Activated CD4-positive, alpha-beta T cell treated with anti-CD3 and anti-CD28 coated beads for 4 hours (primary cell): Measurements from ENCODE around the gene PRSS35.
A peak's percentile ranks its signal among the peaks of the same experiment; 100 is the strongest.
"Not testable (repeated sequence)": the region's sequence is repeated elsewhere in the genome, so short reads cannot be mapped to it uniquely, and the experiment has no call there.

Experiments
- DNase-seq, 2 donors: peaks; one replicate each; pipeline ENCODE4 v3.0.0-alpha.2; 2020

The PRSS35 gene

DNA sequence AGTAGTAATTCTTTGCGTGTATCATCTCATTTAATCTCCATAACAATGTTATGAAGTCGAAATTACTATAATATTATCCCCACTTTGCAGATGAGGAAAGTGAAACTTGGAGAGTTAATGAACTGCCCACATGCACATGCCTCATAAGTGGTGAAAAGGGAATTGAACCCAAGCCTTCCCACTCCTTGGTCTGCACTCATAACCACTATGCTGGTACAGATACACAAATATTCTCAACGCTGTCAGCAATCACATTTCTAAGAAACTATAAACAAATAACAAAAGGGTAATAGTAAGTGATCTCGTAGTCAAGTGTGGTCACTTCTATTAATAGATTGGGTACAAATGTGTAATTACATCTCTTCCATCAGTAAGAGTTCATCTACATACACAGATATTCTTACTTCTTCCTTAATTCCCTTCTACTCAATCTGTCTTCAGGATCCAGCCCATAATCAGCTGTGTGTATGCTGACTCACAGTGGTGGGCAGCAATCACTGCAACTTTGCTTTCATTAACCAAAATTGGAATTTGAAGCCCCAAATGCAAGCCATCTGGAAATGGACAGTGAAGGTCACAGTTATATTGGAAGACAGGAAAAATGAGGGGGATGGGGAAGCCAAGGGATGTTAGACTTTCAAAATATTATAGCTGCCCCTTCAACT, 6.6 kb downstream of the PRSS35 start:
- DNase-seq = no peak

GRCh38 chr6:83536034-83536646, 23.8 kb downstream of the PRSS35 start:
- DNase-seq = peak; percentile 16 to 17

DNA sequence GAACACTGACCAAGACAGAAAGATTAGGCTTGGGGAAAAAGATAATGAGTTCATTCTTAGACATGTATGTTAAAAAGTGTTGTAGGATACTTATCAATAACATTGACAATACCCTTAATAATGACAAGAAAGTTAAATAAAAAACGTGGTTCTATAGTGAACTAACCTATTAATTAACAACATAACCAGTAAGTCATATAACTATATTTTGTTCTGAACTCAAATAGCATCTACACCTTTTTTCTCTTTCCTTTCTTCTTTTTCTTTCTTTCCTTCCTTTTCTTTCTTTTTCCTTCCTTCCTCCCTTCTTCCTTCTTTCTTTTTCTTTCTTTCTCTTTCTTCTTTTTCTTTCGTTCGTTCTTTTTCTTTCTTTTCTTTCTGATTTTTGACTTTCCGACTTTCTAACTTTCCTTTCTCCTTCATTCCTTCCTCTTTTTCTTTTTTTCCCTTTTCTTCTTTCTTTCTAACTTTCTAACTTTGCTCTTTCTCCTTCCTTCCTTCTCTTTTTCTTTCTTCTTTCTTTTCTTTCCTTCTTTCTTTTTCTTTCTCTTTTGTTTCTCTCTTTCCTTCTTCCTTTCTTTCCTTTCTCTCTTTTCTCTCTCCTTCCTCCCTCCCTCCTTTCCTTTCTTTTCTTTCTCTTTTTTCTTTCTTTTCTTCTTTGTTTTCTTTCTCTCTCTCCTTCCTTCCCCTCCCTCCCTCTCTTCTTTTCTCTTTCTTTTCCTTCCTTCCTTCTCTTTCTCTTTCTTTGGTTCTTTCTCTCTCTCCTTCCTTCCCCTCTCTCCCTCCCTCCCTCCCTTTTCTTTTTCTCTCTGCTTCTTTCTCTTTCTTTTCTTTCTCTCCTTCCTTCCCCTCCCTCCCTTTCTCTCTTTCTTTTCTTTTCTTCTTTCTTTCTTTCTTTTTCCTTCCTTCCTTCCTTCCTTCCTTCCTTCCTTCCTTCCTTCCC, 24.6 kb downstream of the PRSS35 start:
- DNase-seq = no peak

GRCh38 chr6:83539678-83540077, 27.3 kb downstream of the PRSS35 start:
- no peak for DNase-seq

DNA sequence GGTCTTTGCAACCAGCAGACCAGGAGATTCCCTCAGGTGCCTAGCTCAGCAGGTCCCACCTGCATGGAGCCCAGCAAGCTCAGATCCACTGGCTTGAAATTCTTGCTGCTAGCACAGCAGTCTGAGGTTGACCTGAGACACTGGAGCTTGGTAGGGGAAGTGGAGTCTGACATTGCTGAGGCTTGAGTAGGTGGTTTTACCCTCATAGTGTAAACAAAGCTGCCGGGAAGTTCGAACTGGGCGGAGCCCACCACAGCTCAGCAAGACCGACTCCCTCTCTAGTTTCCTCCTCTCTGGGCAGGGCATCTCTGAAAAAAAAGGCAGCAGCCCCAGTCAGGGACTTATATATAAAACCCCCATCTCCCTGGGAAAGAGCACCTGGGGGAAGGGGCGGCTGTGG, 34.3 kb downstream of the PRSS35 start:
- no peak for DNase-seq

DNA sequence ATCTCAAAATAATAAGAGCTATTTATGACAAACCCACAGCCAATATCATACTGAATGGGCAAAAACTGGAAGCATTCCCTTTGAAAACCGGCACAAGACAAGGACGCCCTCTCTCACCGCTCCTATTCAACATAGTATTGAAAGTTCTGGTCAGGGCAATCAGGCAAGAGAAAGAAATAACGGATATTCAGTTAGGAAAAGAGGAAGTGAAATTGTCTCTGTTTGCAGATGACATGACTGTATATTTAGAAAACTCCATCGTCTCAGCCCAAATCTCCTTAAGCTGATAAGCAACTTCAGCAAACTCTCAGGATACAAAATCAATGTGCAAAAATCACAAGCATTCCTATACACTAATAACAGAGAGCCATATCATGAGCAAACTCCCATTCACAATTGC, 38.1 kb downstream of the PRSS35 start:
- not testable (repeated sequence) for DNase-seq

GRCh38 chr6:83551748-83552147, 39.4 kb downstream of the PRSS35 start:
- not testable (repeated sequence) for DNase-seq

GRCh38 chr6:83556871-83557270, 44.5 kb downstream of the PRSS35 start:
- DNase-seq = no peak

DNA sequence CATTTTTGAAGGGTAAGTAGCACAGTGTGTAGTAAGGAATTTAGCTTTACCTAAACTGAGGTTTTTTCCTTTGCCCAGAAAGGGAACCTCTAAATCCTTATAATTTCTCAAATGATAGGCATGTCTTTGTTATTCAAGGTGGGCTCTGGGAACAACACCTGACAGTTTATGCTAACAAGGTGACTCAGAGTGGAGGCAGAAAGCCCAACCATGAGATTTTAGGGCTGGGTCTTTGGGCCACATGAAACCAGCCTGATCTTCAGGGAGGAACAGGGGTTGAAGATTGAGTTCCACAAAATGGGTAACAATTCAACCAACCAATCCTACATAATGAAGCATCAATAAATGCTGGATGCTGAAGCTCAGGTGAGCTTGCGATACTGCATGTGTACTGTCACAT, 46.6 kb downstream of the PRSS35 start:
- DNase-seq = no peak

DNA sequence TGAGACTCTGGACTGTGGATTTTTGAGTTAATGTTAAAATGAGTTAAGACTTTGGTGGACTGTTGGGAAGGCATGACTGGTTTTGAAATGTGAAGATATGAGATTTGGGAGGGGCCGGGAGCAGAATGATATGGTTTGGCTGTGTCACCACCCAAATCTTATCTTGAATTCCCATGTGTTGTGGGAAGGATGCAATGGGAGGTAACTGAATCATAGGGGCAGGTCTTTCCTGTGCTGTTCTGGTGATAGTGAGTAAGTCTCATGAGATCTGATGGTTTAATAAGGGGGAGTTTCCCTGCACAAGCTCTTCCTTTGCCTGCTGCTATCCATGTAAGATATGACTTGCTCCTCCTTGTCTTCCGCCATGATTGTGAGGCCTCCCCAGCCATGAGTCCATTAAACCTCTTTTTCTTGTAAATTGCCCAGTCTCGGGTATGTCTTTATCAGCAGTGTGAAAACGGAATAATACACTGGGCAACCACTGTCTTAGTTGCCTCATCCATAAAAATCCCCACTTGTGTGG, 59.4 kb downstream of the PRSS35 start:
- DNase-seq = not testable (repeated sequence)

DNA sequence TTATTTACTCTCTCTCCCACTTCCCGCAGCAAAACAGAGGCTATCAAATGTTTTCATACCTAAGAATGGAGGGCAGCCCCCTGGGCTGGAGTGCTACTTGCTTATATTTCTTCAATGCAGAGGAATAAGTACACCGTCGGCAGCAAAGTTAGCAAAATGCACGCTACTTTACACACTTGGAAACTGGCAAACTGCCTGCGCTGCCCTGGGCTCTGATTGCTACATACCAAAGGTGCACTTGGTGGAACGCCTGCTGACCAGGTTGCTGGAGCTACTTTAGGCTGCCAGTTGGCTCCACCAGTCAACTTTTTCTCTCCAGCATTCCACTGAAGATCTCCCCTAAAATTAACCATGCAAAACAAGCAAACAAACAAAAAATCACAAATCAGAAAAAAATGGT, 62.4 kb downstream of the PRSS35 start:
- no peak for DNase-seq
